Heart right ventricle (tissue), 16 donors: ENCODE measurements around the gene SSR2. TPM values are rescaled to one million over a fixed set of nuclear protein-coding genes. Genes with fewer than 3 reads are reported as not detected.

ENCODE experiments used
- ATAC-seq, 8 donors: fragments of 200-7000 bp; cut with Tn5 transposase; one replicate each; pipeline ENCODE4 v1.9.1; 2020; ENCODE audit warnings: mild to moderate bottlenecking in 8 of 8, moderate library complexity in 8 of 8, moderate number of reproducible peaks in 1 of 8
- DNase-seq, 2 donors: peaks; one replicate each; pipeline ENCODE4 v3.0.0-alpha.2; 2020
- H3K27ac ChIP-seq, 10 donors: fragments of 200-600 bp; sonication (generic) in 2 of 10; one replicate each; pipeline versions ENCODE4 v1.5.0 to v1.8.0; 2020 to 2022; ENCODE audit warnings: mild to moderate bottlenecking in 3 of 10
- H3K27me3 ChIP-seq, 7 donors: fragments of 200-600 bp; one replicate each; pipeline ENCODE4 v1.8.0; 2021 to 2022; ENCODE audit warnings: mild to moderate bottlenecking in 2 of 7
- H3K36me3 ChIP-seq, 9 donors: fragments of 200-600 bp; sonication (generic) in 1 of 9; one replicate each; pipeline versions ENCODE4 v1.5.0 to v1.8.0; 2020 to 2022; ENCODE audit warnings: mild to moderate bottlenecking in 2 of 9
- H3K4me1 ChIP-seq, 9 donors: fragments of 200-600 bp; sonication (generic) in 1 of 9; one replicate each; pipeline versions ENCODE4 v1.5.0 to v1.8.0; 2020 to 2022; ENCODE audit warnings: mild to moderate bottlenecking in 4 of 9
- H3K4me3 ChIP-seq, 10 donors: fragments of 200-600 bp; sonication (generic) in 2 of 10; one replicate each; pipeline versions ENCODE4 v1.5.0 to v1.8.0; 2020 to 2022; ENCODE audit warnings: mild to moderate bottlenecking in 7 of 10, moderate library complexity in 2 of 10
- H3K9me3 ChIP-seq, 11 donors: fragments of 200-600 bp in 10 of 11; sonication (generic) in 2 of 11; one replicate each; pipeline versions ENCODE4 v1.5.0 to v1.8.0; 2013 to 2022; ENCODE audit warnings: mild to moderate bottlenecking in 2 of 11, control low read depth in 1 of 11, moderate library complexity in 1 of 11
- CTCF ChIP-seq, 9 donors: fragments of 200-600 bp; sonication (generic) in 2 of 9; IDR thresholded peaks; one replicate each; pipeline versions ENCODE4 v1.5.0 to v1.8.0; 2021 to 2022; ENCODE audit warnings: antibody characterized with exemption in 9 of 9, mild to moderate bottlenecking in 5 of 9, moderate library complexity in 1 of 9
- WGBS, 2 donors: extraction: QIAGEN DNeasy Blood & Tissue Kit; methylation state at CpG; one replicate each; pipeline ENCODE4 v1.1.7; 2013; ENCODE audit warnings: inconsistent platforms in 1 of 2; 5-methylcytosine and 5-hydroxymethylcytosine counted together
- intact Hi-C, 10 donors: fragments of 100-400 bp; cut with DNase I; formaldehyde crosslinking; loops; one replicate each; pipeline versions ENCODE4 v1.11.1 to v1.14.2; 2022
- polyA plus RNA-seq, 2 donors: library from polyadenylated mRNA; stranded (reverse); fragments of 200-250 nt; gene quantifications; one replicate each; pipeline ENCODE4 v1.2.3, GENCODE V29; 2013
- total RNA-seq, 10 donors: library from RNA; stranded (reverse); fragmentation: NEBNext Ultra II Directional in 3 of 10; extraction: Animal tissue kit (Norgen Biotek cat#: 25700) in 3 of 10; gene quantifications; one replicate each; pipeline versions ENCODE4 v1.2.1 to v1.2.4, GENCODE V29; 2021 to 2023
- donor health status: Arrhythmogenic right ventricular cardiomyopathy.
- donor health status: ischemic (EF 13 %, LVEDD 7.1; RV severe dilation, severe dysfunction).
- donor health status: healthy with polysubstance abuse.
- donor health status: DM: no; HTN: yes; CAD: no.
- donor health status: DM: no; HTN: no; CAD: no.
- donor health status: ischemic (EF 25% LVEDD 6.9; RV normal size, moderate dysfunction).
- donor health status: ischemic (EF 25% LVEDD 5.7; RV mildly dilated, moderate dysfunction).
- donor health status: healthy.
- donor health status: DM: yes; HTN: yes; CAD: no.
- donor health status: Ischemic cardiomyopathy.
- donor health status: ischemic (EF 35%, LVEDD 5.7; RV mildly dilated, moderate dysfunction).
- donor health status: nonischemic (EF 11% LVEDD 7.7; RV severe dilation, severe dysfunction).
- donor health status: DM: yes; HTN: yes; CAD: no.
- donor health status: PGD.
- donor health status: ischemic (EF 29% LVEDD 5.4; RV normal size, mild dysfunction).
- donor health status: nonischemic (EF 23%, LVEDD 6.1; RV moderate dilation, normal function).

SSR2 gene
- total and polyA plus RNA-seq, 12 donors = 66.1 to 322 (median 73.7) TPM

DNA sequence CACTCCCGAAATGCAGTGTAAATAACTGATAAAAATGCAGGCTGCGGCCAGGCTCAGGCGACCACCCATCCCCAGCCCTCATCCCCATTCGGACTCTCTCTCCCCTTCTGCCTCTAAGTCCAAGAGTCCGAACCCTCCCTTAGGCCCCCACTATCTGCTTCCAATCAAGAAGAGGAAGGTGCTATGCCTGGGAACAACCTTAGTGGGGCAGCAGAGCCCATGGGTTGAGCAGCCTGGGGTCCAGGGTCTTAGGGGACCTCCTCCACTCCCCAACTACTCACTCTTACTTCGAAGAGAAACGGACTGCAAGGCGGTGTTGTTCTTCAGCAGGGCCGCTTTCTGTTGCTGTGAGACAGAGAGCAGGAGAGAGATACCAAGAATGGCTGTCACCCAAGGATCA lies 54.6 kb downstream of the SSR2 start:
- peak in 5 of 9 donors; percentile 31 to 48 (median 46) for TF ChIP-seq CTCF (IDR thresholded peaks at IDR 0.05)
- H3K9me3 ChIP-seq = no peaks in the 10 kb centered on the region
- peaks cover 51 to 97% (median 85%) of the 10 kb centered on the region in 9 donors for H3K4me1 ChIP-seq
- H3K36me3 ChIP-seq = peaks cover 5 to 91% (median 50%) of the 10 kb centered on the region in 9 donors
- intact Hi-C loops = no loop called here
- H3K27ac ChIP-seq = peak overlapping the region; percentile 51 to 99 (median 92)
- DNase-seq = no peak
- WGBS, 2 donors = 42 to 50% methylated on average over 9 of the region's 9 CpGs
- peak in 3 of 8 donors; percentile 2 to 4 (median 2) for ATAC-seq
- H3K27me3 ChIP-seq = no peaks in the 10 kb centered on the region
- H3K4me3 ChIP-seq = no peak overlapping the region

GRCh38 chr1:155964193-155964592 lies 56.6 kb downstream of the SSR2 start:
- Histone ChIP-seq H3K27ac (peak overlapping the region in 3 of 10 donors; percentile 26 to 99 (median 40)), H3K9me3 (no peaks in the 10 kb centered on the region), H3K4me3 (no peak overlapping the region), H3K27me3 (no peaks in the 10 kb centered on the region), H3K4me1 (peaks cover 37 to 96% (median 78%) of the 10 kb centered on the region in 9 donors), H3K36me3 (peaks cover 5 to 98% (median 69%) of the 10 kb centered on the region in 9 donors)
- 55 to 57% methylated on average over 7 of the region's 7 CpGs for WGBS, 2 donors
- ATAC-seq (no peak), DNase-seq (no peak)
- intact Hi-C loops = no loop called here
- TF ChIP-seq CTCF (IDR thresholded peaks at IDR 0.05) = no peak

- Histone ChIP-seq H3K4me3 (peak overlapping the region in 1 of 10 donors; percentile 7), H3K36me3 (peaks cover 5 to 100% (median 76%) of the 10 kb centered on the region in 9 donors), H3K4me1 (peaks cover 23 to 81% (median 63%) of the 10 kb centered on the region in 9 donors), H3K9me3 (no peaks in the 10 kb centered on the region), H3K27ac (peak overlapping the region; percentile 40 to 87 (median 76)), H3K27me3 (no peaks in the 10 kb centered on the region)
- DNase-seq (peak in 1 of 2 donors; percentile 61), ATAC-seq (peak in 1 of 8 donors; percentile 8)
- TF ChIP-seq CTCF (IDR thresholded peaks at IDR 0.05) = no peak
- 56 to 62% methylated on average over 18 of the region's 18 CpGs for WGBS, 2 donors
- intact Hi-C loops = loop anchor here in 1 of 10 donors (2.0 kb wide), 1 partner anchor 16 kb away; the partner anchor contains the start of gene ARHGEF2
These were observed 58.0 kb downstream of the SSR2 start for GRCh38 chr1:155962599-155963211.

DNA sequence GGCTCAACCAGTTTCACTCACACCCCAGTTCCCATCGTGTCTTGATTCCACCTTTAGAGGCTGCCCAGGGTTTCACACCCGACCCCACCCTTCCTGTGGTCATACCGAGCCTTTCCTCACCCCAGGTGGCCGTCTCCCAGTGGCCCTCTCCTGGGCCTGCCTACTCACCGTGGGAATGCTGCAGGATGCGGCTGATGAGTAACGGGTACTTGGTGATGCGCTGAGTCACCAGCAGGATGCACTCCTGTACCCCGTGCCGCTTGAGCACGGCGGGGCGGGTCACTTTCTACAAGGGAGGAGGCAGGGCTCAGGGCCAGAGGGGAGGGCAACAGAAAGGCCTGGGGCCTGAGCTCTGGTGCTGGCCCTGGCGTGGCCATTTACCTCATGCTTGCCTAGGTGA lies 58.8 kb downstream of the SSR2 start:
- WGBS, 2 donors = 33 to 39% methylated on average over 14 of the region's 14 CpGs
- H3K27me3 ChIP-seq = no peaks in the 10 kb centered on the region
- H3K4me1 ChIP-seq = peaks cover 21 to 73% (median 55%) of the 10 kb centered on the region in 9 donors
- H3K9me3 ChIP-seq = no peaks in the 10 kb centered on the region
- peak overlapping the region; percentile 40 to 87 (median 76) for H3K27ac ChIP-seq
- intact Hi-C loops = loop anchor here in 1 of 10 donors (2.0 kb wide), 1 partner anchor 17 kb away; the partner anchor contains the start of gene ARHGEF2
- no peak overlapping the region for H3K4me3 ChIP-seq
- DNase-seq (peak; percentile 65 to 66), ATAC-seq (peak; percentile 45 to 85 (median 70))
- peak in 7 of 9 donors; percentile 18 to 56 (median 39) for TF ChIP-seq CTCF (IDR thresholded peaks at IDR 0.05)
- H3K36me3 ChIP-seq = peaks cover 5 to 100% (median 84%) of the 10 kb centered on the region in 9 donors
